ENCODE measurements around the gene GALNTL6. TPM values are rescaled to one million over a fixed set of nuclear protein-coding genes. Genes with fewer than 3 reads are reported as not detected.
A peak's percentile ranks its signal among the peaks of the same experiment; 100 is the strongest.

The GALNTL6 gene
- total and polyA plus RNA-seq, 2 donors (not counting 1 experiment from before 2014, with no cell fraction given), result not detected

GRCh38 chr4:172163215-172163614 lies 350.0 kb downstream of the GALNTL6 start:
- no peaks in the 10 kb centered on the region for H3K36me3 ChIP-seq (ENCODE audit: control insufficient read depth, insufficient read depth, low read length)
- no peak for DNase-seq (ENCODE audit: low read depth in 2 of 2)
- no peak for TF ChIP-seq EZH2 (IDR thresholded peaks at IDR 0.05; ENCODE audit: low read length, missing control alignments)
- no peak overlapping the region for H3K4me2 ChIP-seq (ENCODE audit: extremely low read depth, insufficient read depth, low read length)
- H3K4me1 ChIP-seq (ENCODE audit: control insufficient read depth, extremely low read depth, insufficient read depth, low read length), result no peaks in the 10 kb centered on the region
- H4K20me1 ChIP-seq (ENCODE audit: control insufficient read depth, extremely low read depth, insufficient read depth, low read length), result no peaks in the 10 kb centered on the region
- no peaks in the 10 kb centered on the region for H3K27me3 ChIP-seq (ENCODE audit: control insufficient read depth, insufficient read depth, low read length)
- H3K27ac ChIP-seq (ENCODE audit: insufficient read depth, low read length), result no peak overlapping the region
- no peak overlapping the region for H3K9ac ChIP-seq (ENCODE audit: insufficient read depth, low read length)
- no peak overlapping the region for H2AFZ ChIP-seq (ENCODE audit: low read length)
- no peaks in the 10 kb centered on the region for H3K79me2 ChIP-seq (ENCODE audit: control insufficient read depth, insufficient read depth, low read length)
- no peaks in the 10 kb centered on the region for H3K9me3 ChIP-seq (ENCODE audit: control insufficient read depth, insufficient read depth, low read depth, low read length)
- no peak overlapping the region for H3K4me3 ChIP-seq (replicated peaks in 1 of 4; ENCODE audit: control extremely low read depth in 1 of 4, insufficient read depth in 1 of 4, low read depth in 3 of 4, low read length in 4 of 4)

DNA sequence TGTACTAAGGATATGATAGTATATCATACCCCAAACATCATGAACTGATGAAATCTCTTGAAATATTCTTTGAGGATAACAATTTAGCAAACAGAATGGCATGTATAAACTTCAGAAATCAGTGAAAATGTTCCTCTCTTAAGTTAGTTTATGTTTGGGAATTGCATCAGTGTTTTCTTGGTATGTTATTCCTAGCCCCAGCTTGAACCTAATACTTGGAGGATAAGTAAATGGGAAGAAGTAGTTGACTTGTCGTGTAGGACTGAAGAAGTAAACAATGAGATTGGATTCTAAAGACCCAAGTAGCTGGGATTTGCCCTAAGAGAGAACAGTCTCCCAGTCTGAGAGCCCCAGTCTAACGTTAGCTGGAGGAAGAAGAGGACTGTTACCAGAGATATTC lies 355.7 kb downstream of the GALNTL6 start:
- no peak overlapping the region for H3K4me2 ChIP-seq (ENCODE audit: extremely low read depth, insufficient read depth, low read length)
- no peak overlapping the region for H3K4me3 ChIP-seq (replicated peaks in 1 of 4; ENCODE audit: control extremely low read depth in 1 of 4, insufficient read depth in 1 of 4, low read depth in 3 of 4, low read length in 4 of 4)
- TF ChIP-seq, protein P1, sequence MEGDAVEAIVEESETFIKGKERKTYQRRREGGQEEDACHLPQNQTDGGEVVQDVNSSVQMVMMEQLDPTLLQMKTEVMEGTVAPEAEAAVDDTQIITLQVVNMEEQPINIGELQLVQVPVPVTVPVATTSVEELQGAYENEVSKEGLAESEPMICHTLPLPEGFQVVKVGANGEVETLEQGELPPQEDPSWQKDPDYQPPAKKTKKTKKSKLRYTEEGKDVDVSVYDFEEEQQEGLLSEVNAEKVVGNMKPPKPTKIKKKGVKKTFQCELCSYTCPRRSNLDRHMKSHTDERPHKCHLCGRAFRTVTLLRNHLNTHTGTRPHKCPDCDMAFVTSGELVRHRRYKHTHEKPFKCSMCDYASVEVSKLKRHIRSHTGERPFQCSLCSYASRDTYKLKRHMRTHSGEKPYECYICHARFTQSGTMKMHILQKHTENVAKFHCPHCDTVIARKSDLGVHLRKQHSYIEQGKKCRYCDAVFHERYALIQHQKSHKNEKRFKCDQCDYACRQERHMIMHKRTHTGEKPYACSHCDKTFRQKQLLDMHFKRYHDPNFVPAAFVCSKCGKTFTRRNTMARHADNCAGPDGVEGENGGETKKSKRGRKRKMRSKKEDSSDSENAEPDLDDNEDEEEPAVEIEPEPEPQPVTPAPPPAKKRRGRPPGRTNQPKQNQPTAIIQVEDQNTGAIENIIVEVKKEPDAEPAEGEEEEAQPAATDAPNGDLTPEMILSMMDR (conservative IDR thresholded peaks at IDR 0.05 in 1 of 2, IDR thresholded peaks at IDR 0.05 in 1 of 2; ENCODE audit: low read depth in 1 of 2, low read length in 2 of 2), result no peak
- no peak for TF ChIP-seq EZH2 (IDR thresholded peaks at IDR 0.05; ENCODE audit: low read length, missing control alignments)
- no peaks in the 10 kb centered on the region for H3K9me3 ChIP-seq (ENCODE audit: control insufficient read depth, insufficient read depth, low read depth, low read length)
- no peaks in the 10 kb centered on the region for H3K4me1 ChIP-seq (ENCODE audit: control insufficient read depth, extremely low read depth, insufficient read depth, low read length)
- no peak overlapping the region for H3K9ac ChIP-seq (ENCODE audit: insufficient read depth, low read length)
- H3K79me2 ChIP-seq (ENCODE audit: control insufficient read depth, insufficient read depth, low read length), result no peaks in the 10 kb centered on the region
- H3K36me3 ChIP-seq (ENCODE audit: control insufficient read depth, insufficient read depth, low read length), result no peaks in the 10 kb centered on the region
- no peak overlapping the region for H2AFZ ChIP-seq (ENCODE audit: low read length)
- H4K20me1 ChIP-seq (ENCODE audit: control insufficient read depth, extremely low read depth, insufficient read depth, low read length), result no peaks in the 10 kb centered on the region
- no peak overlapping the region for H3K27ac ChIP-seq (ENCODE audit: insufficient read depth, low read length)
- peak in 1 of 2 donors; percentile 26 for DNase-seq (ENCODE audit: low read depth in 2 of 2)
- no peaks in the 10 kb centered on the region for H3K27me3 ChIP-seq (ENCODE audit: control insufficient read depth, insufficient read depth, low read length)

DNA sequence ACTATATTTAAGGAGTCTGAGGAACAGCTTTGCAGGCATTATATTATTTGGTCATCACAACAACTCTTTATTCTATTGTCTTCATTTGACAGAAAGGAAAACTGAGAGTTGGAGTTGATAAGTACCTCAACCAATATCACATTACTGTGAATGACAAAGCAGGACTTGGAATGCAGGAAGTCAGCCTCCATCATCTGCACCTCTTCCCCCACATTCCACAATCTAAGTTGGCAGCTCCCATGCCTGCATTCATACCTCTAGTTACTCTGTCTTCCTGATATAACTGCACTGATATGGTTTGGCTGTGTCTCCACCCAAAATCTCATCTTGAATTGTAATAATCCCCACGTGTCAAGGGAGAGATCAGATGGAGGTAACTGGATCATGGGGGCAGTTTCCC lies 356.7 kb downstream of the GALNTL6 start:
- Histone ChIP-seq H3K4me1 (ENCODE audit: control insufficient read depth, extremely low read depth, insufficient read depth, low read length) (no peaks in the 10 kb centered on the region), H3K9ac (ENCODE audit: insufficient read depth, low read length) (no peak overlapping the region), H3K79me2 (ENCODE audit: control insufficient read depth, insufficient read depth, low read length) (no peaks in the 10 kb centered on the region), H4K20me1 (ENCODE audit: control insufficient read depth, extremely low read depth, insufficient read depth, low read length) (no peaks in the 10 kb centered on the region), H3K36me3 (ENCODE audit: control insufficient read depth, insufficient read depth, low read length) (no peaks in the 10 kb centered on the region), H2AFZ (ENCODE audit: low read length) (no peak overlapping the region), H3K27ac (ENCODE audit: insufficient read depth, low read length) (no peak overlapping the region), H3K4me3 (replicated peaks in 1 of 4; ENCODE audit: control extremely low read depth in 1 of 4, insufficient read depth in 1 of 4, low read depth in 3 of 4, low read length in 4 of 4) (no peak overlapping the region), H3K4me2 (ENCODE audit: extremely low read depth, insufficient read depth, low read length) (no peak overlapping the region), H3K27me3 (ENCODE audit: control insufficient read depth, insufficient read depth, low read length) (no peaks in the 10 kb centered on the region), H3K9me3 (ENCODE audit: control insufficient read depth, insufficient read depth, low read depth, low read length) (no peaks in the 10 kb centered on the region)
- TF ChIP-seq EZH2 (IDR thresholded peaks at IDR 0.05; ENCODE audit: low read length, missing control alignments), result no peak
- TF ChIP-seq, protein P1 (conservative IDR thresholded peaks at IDR 0.05 in 1 of 2, IDR thresholded peaks at IDR 0.05 in 1 of 2; ENCODE audit: low read depth in 1 of 2, low read length in 2 of 2), result no peak
- DNase-seq (ENCODE audit: low read depth in 2 of 2), result peak in 1 of 2 donors; percentile 9
